GDM1 (cell line): ENCODE results near the gene SMIM1.

Experiments used
- DNase-seq: peaks from one replicate; lab custom pipeline; 2025; lab: John Stamatoyannopoulos, UW

The SMIM1 gene

GRCh38 chr1:3777078-3777547 is 4.6 kb downstream of the SMIM1 start:
- DNase-seq, result no peak

DNA sequence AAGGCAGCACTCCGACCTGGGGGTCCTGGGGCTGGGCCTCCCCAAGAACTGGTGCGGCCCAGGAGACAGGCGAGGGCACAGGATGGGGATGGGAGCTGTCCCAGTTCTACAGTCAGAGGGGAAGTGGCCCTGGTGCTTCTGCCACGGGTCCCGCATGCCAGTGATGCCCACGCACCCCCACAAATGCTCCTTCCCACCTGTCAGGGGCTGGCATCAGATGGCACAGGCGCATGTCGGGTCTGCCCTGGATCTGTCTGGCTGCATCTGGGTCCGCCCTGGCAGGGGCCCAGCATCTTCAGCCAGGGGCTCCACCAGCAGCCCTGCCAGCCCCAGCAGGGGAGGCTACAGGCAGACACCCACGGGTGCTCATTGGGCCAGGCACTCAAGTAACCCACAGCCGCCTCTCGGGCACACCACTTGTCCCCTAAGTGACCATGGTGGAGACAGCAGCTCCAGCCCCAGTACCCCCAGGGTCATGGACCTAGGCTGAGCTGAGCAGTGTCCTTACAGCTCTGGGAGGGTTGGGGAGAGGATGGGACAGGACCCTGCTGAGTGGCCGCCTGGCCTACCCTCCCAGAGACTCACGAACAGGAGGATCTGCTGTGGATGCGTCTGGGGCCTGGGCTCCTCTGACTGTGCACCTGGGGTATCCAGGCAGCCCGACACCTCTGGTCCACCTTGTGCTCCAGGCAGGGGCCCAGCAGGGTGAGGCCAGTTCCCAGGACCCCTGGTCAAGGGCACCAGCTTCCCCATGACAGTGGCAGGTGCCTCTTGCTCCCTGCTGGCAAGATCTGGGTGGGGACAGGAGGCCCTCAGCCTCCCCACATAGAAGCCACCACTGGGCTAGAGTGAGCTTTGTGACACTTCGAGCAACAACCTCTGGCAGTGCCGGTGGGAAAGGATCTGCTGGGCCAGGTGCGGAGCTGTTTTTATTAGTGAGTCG is 5.4 kb downstream of the SMIM1 start:
- DNase-seq, result no peak

DNA sequence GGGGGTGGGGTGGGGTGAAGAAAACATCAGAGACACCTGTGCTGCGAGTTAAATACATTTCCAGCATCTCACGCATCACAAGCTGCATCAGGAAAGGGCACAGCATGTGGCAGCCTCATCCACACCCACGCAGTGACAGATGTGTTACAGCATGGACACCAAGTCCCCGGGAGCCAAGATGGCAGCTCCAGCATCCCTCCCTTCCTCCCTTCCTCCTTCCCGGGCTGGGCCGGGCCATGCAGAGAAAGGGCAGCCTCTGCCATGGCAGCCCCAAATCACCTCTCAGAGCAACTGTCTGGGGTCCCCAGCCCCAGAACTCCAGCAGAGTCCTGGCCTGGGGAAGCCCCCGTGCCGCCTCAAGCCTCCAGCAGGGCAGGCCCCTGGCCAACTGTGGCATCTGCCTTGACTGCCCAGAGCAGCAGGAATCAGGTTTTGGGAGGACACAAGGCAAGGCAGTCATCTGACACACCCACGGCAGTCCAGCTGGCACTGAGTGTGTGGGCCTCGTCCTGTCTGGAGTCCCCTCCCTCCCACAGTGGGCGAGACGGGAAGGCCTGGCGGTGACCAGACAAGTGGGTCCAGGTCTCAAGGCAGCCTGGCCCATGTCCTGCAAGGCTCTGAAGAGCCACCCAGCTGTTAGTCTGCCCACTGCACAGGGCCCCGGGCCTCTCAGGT is 6.2 kb downstream of the SMIM1 start:
- DNase-seq, result no peak

GRCh38 chr1:3779265-3779911 is 6.8 kb downstream of the SMIM1 start:
- DNase-seq, result no peak

- DNase-seq, result no peak
Observed at GRCh38 chr1:3779912-3780416, 7.4 kb downstream of the SMIM1 start.

DNA sequence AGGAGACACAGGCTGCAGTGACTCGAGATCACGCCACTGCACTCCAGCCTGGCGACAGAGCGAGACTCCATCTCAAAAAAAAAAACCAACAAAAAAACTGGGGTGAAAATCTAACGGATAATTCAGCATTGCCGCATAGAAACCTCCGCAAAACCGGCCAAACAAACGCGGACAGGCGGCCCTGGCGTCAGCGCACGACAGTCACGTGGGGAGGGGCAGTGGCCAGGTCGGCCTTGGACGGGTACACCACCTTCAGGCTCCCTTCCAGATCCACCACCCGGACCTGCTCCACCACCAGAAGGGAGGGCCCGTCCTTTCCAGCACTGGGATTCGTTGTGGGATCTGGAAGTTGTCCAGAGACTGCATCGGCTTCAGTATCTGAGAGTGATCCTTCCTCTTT is 8.4 kb downstream of the SMIM1 start:
- DNase-seq, result no peak

DNA sequence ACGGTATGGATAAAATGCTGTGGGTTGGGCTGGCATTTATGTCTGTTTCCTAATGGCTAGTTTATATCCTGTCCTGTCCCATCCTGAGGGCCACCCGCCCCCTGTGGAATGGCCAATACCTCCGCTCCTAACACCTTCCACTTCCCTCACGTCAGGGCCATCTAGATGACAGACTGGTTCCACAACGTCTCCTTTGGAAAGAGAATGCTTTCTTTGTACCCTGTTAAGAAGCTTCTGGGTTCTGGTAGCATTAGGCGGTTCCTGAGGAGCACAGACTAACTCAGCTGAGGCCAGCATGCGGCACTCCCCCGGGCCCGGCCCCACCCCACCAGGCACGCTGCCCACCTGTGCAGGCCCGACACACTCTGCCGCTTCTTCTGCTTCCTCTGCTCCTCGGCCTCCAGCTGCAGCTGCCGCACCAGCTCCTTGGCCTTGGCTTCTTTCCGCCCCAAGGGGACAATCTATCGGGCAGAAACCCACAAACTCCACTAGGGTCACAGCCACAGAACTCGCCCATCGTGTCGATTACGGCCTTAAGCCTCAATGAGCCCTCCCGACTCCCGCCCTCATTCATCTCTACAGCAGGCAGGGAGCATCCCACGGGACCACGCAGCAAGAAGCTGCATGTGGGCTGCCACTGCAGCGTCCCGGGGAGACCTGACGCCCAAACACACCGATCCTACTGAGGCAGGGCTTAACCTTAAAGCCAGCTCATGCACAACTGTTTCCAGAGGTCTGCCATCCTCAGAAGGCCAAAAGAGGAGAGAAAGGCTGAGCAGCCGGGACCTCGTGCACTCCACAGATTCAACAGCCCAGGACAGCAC is 11.3 kb downstream of the SMIM1 start:
- DNase-seq, result no peak

DNA sequence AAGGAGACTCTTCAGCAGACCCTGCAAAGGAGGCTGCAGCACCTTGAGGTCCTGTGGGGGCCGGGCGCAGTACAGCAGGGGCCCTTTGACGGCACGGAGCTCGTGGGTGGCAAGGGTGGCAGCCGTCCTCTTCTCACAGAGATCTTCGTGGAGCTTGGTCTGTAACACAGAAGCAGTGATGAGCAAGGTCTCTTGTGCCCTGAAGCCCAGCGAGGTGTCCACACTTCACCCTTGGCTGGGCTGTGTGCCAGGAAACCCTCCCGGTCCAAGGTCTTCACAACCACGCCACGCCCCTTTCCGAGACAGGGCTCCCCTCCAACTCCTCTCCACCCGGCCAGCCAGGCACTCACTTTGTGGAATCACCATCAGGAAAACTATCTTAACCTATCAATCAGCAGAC is 12.5 kb downstream of the SMIM1 start:
- no peak for DNase-seq

GRCh38 chr1:3785456-3786157 is 13.1 kb downstream of the SMIM1 start:
- DNase-seq, result no peak

- DNase-seq, result no peak
Observed at GRCh38 chr1:3786468-3787348, 14.2 kb downstream of the SMIM1 start.

DNA sequence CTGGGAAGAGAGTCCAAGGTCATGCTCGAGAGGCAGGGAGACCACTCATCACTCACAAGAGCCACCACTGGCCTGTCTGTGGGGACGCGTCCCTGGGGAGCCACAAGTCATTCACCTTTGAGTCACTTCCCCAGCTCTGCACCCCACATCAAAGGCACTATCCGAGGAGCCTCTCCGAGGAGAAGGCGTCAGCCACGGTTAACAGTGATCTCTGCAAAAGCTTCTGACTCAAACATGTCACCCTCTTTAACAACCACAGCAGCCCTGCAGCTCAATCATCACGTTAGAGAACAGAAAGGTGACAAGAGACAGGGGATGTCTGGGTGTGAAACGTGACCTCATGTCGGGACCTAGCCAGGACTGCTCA is 14.8 kb downstream of the SMIM1 start:
- DNase-seq, result no peak

- no peak for DNase-seq
Observed at GRCh38 chr1:3787745-3788605, 15.4 kb downstream of the SMIM1 start.

GRCh38 chr1:3788756-3789420 is 16.3 kb downstream of the SMIM1 start:
- DNase-seq, result no peak

DNA sequence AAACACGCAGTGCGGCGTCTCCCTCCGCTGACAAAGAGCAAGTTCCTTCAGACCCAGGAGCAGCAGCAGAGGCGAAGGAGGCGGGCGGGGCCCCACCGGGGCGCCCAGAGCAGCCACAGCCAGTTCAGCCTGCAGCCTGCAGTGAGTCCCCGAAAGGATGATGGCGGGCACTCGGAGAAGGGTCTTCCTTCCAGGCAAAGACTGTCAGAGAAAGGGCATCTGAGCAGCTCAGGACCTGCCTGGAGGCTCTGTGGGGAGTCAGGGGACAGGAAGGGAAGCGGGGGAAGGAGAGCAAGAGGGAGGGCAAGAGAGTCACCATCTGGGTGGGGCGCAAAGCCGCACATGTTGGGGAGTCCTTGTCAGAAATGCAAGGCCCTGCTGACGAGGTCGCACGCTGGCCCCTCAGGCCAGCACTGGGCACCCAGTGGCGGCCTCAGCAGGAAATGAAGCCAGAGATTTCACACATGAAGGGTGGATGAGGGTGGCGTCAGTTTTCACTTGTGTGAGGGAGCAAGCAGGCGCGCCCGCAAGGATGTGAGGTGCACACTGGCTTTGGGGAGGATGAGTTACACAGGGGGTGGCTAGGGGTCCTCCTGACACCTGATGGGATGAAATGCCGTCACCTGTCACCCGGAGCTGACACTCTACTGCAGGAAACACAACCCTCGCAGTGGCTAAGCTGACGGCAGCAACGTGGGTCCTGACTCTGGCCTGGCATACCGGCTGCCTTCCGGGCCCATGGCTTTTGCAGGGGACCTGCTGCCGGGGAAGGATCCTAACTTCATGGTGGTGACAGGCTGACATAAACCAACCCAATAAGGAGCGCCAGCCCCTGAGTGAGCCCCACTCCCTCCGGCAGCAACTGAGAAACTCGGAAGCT is 17.1 kb downstream of the SMIM1 start:
- DNase-seq, result no peak

DNA sequence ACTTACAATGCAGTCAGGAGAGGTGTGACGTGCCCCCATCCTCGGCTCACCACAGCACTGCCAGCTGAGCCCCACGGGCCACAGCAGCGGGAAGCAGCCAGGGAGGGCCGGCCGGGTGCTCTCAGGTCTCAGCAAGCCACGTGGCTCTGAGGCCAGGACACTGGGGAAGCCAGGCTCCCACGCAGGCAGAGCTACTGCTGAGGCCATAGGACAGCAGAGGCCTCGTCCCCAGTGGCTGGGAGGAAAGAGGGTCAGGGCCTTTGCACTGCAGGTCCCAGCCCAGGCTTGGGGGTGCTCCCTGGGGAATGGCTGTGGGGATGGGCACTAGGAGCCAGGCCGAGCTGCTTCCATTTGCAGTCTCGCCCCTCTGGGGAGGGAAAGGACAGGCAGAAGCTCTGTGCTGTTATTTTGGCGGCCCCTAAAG is 18.0 kb downstream of the SMIM1 start:
- DNase-seq, result no peak

- no peak for DNase-seq
Observed at GRCh38 chr1:3790952-3791351, 18.4 kb downstream of the SMIM1 start.

DNA sequence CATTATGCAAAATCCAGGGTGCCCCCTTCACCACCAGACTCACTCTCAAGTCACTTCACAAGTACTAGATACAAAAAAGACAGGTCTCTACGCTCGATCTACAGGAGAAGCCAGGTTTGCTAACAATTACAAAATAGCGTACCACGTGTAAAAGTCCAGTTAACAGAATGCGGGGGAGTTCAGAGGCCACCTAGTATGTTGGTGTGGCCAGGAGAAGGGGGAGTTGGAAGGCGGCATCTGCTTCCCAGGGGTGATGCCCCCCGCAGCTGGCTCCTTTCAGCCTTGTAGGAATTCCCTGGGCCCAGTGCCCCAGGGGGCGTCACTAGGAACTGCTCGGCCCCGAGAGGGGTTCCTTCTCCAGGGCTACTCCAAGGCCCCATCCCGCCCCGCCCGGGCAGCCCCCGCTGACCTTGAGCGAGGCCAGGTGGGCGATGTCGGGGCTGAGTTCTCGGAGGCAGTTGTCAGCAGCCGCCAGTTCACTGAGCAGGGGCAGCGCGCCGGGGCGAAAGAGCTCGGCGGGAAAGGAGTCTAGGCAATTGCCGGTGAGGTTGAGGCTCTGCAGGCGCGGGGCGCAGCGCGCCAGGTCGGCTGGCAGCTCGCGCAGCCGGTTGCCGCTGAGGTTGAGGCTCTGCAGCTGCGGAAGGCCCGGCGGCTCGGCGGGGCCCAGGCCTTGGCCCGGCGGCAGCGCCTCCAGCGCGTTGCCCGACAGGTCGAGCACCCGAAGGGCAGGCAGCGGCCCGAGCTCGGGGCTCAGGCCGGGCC is 23.1 kb downstream of the SMIM1 start:
- DNase-seq, result no peak
